K562 (cell line): ENCODE data around the gene ZNF597. TPM values are rescaled to one million over a fixed set of nuclear protein-coding genes. Genes with fewer than 3 reads are reported as not detected.

Experiments used
- ATAC-seq: fragments of 200-7000 bp; cut with Tn5 transposase; 3 replicates; pipeline ENCODE4 v1.9.1; 2020; ENCODE audit warnings: moderate library complexity
- BruUV-seq: library from RNA; stranded (reverse); fragments of 400-500 nt; replicated peaks from 2 replicates; lab custom pipeline; 2021; lab: Mats Ljungman, UMichigan
- CTCF ChIA-PET: fragments of 300-600 bp; formaldehyde crosslinking; extraction: SDS; loops from one replicate; lab custom pipeline; 2021; ENCODE audit warnings: low intra/inter-chr PET ratio; lab: Yijun Ruan, JAX
- POLR2A ChIA-PET: fragments of 300-600, 350-650 bp; sonication (Branson Sonifier 250); formaldehyde crosslinking; extraction: SDS; loops from one replicate; lab custom pipeline; 2021; ENCODE audit warnings: antibody characterized with exemption, inconsistent platforms; lab: Yijun Ruan, JAX
- DNase-seq, 4 experiments: peaks; one replicate each; pipeline versions ENCODE4 v3.0.0 to v3.0.0-alpha.2; 2011 to 2018; ENCODE audit warnings: low spot score in 3 of 4, mixed read lengths in 3 of 4; ENCODE audit errors: extremely low read depth in 1 of 4
- FAIRE-seq: peaks from 2 replicates; lab custom pipeline; 2011; peaks lifted over from hg19 to GRCh38; lab: Jason Lieb, UNC
- H2AFZ ChIP-seq: 2 replicates; pipeline ENCODE4 v1.6.0; 2011; ENCODE audit warnings: low read depth, low read length, control low read depth, inconsistent platforms
- H3K27ac ChIP-seq: fragments of 200-600 bp; 3 replicates; pipeline ENCODE4 v1.8.0; 2011; ENCODE audit warnings: low read depth, mild to moderate bottlenecking, control low read depth, inconsistent platforms, low read length, moderate library complexity, mixed read lengths; ENCODE audit errors: extremely low read depth
- H3K27me3 ChIP-seq, 2 experiments: fragments of 300-600 bp in 1 of 2; 2 replicates in 1 of 2; 3 replicates in 1 of 2; pipeline versions ENCODE4 v1.6.0 to v1.8.0; 2011; ENCODE audit warnings: inconsistent platforms in 2 of 2, low read length in 2 of 2, mild to moderate bottlenecking in 1 of 2, mixed read lengths in 1 of 2, moderate library complexity in 1 of 2; ENCODE audit not compliant: control insufficient read depth in 2 of 2, insufficient read depth in 2 of 2
- H3K36me3 ChIP-seq: fragments of 300-600 bp; 3 replicates; pipeline ENCODE4 v1.8.0; 2011; ENCODE audit warnings: mild to moderate bottlenecking, low read length, inconsistent platforms; ENCODE audit not compliant: control insufficient read depth, insufficient read depth
- H3K4me1 ChIP-seq, 2 experiments: fragments of 200-600 bp in 1 of 2; replicated peaks in 1 of 2; 2 replicates in 1 of 2; 3 replicates in 1 of 2; pipeline versions ENCODE4 v1.5.1 to v1.8.0; 2011; ENCODE audit warnings: inconsistent platforms in 2 of 2, low read length in 2 of 2, mild to moderate bottlenecking in 1 of 2, mixed read lengths in 1 of 2, moderate library complexity in 1 of 2; ENCODE audit not compliant: control insufficient read depth in 2 of 2, insufficient read depth in 2 of 2
- H3K4me2 ChIP-seq: 2 replicates; pipeline ENCODE4 v1.6.1; 2011; ENCODE audit warnings: low read length, control low read depth, inconsistent platforms, mixed read lengths; ENCODE audit not compliant: insufficient read depth
- H3K4me3 ChIP-seq: fragments of 200-600 bp; sonication (generic), shearing (Covaris generic); 2 replicates; pipeline ENCODE4 v1.5.1; 2016; ENCODE audit warnings: control low read depth, inconsistent platforms
- H3K79me2 ChIP-seq: fragments of 200-600 bp; 3 replicates; pipeline ENCODE4 v1.8.0; 2011; ENCODE audit warnings: low read length, inconsistent platforms; ENCODE audit not compliant: control insufficient read depth, insufficient read depth
- H3K9ac ChIP-seq, 2 experiments: 2 replicates each; pipeline versions ENCODE4 v1.6.0 to v1.6.1; 2011; ENCODE audit warnings: low read depth in 2 of 2, low read length in 2 of 2, control low read depth in 1 of 2, inconsistent platforms in 1 of 2, mild to moderate bottlenecking in 1 of 2, mixed read lengths in 1 of 2; ENCODE audit not compliant: insufficient read depth in 1 of 2
- H3K9me1 ChIP-seq: one replicate; pipeline ENCODE4 v1.6.0; 2011; ENCODE audit warnings: inconsistent platforms, mild to moderate bottlenecking, low read length, moderate library complexity; ENCODE audit not compliant: control insufficient read depth, insufficient read depth
- H3K9me3 ChIP-seq: replicated peaks from 2 replicates; pipeline ENCODE4 v1.5.1; 2011; ENCODE audit warnings: low read depth, low read length, inconsistent platforms; ENCODE audit not compliant: control insufficient read depth, insufficient read depth
- H4K20me1 ChIP-seq: replicated peaks from 2 replicates; pipeline ENCODE4 v1.6.1; 2011; ENCODE audit warnings: low read length, inconsistent platforms, mixed read lengths; ENCODE audit not compliant: control insufficient read depth, insufficient read depth
- EHMT2 ChIP-seq: fragments of 450-650 bp; IDR thresholded peaks from 2 replicates; pipeline ENCODE4 v1.6.1; 2018; ENCODE audit warnings: antibody characterized with exemption
- WGBS: fragments of 100-300 bp; shearing (Covaris generic); methylation state at CpG from one replicate; pipeline ENCODE4 v1.1.6; 2016; ENCODE audit warnings: low coverage, mixed read lengths; ENCODE audit not compliant: insufficient coverage; ENCODE audit errors: missing lambda C conversion rate; 5-methylcytosine and 5-hydroxymethylcytosine counted together
- in situ Hi-C: fragments of 300-500 bp; cut with MboI; formaldehyde crosslinking; loops from 4 replicates; pipeline ENCODE4 v1.15.0; 2018; ENCODE audit warnings: inconsistent platforms, mixed read lengths
- intact Hi-C: fragments of 100-400 bp; cut with micrococcal nuclease; formaldehyde crosslinking; loops from 2 replicates; pipeline ENCODE4 v1.14.2; 2022
- polyA plus RNA-seq, 8 experiments: library from polyadenylated mRNA; depleted of rRNA in 4 of 8; stranded (reverse) in 5 of 8; unstranded in 3 of 8; fragments of >200 nt; fragmentation: Nextera tagmentation in 2 of 8; fragmentation: Illumina TruSeq in 1 of 8; extraction: Ambion mirVana in 2 of 8; extraction: Trizol in 1 of 8; gene quantifications; 2 replicates each; pipeline versions ENCODE4 v1.2.1 to v1.2.3, GENCODE V29; 2011 to 2014; ENCODE audit warnings: inconsistent platforms in 1 of 8, missing spikeins in 1 of 8
- total RNA-seq, 7 experiments: library from RNA; depleted of rRNA in 6 of 7; stranded (reverse); fragments of >200 nt in 6 of 7; fragmentation: Illumina TruSeq in 2 of 7; extraction: Trizol in 2 of 7; gene quantifications; 2 replicates each; pipeline versions ENCODE4 v1.2.1 to v1.2.3, GENCODE V29; 2011 to 2021; ENCODE audit warnings: low replicate concordance in 1 of 7
- TF ChIP-seq, protein P1 (sequence below): sonication (generic); formaldehyde crosslinking; IDR thresholded peaks from 2 replicates; pipeline ENCODE4 v1.8.1; 2023; ENCODE audit warnings: mild to moderate bottlenecking, missing genetic modification reagents

ZNF597 gene
- total and polyA plus RNA-seq, 9 of the 15 experiments (the other 6 are each of a cell fraction or from before 2014, with no cell fraction given) = 0.14 to 0.68 (median 0.42) TPM

DNA sequence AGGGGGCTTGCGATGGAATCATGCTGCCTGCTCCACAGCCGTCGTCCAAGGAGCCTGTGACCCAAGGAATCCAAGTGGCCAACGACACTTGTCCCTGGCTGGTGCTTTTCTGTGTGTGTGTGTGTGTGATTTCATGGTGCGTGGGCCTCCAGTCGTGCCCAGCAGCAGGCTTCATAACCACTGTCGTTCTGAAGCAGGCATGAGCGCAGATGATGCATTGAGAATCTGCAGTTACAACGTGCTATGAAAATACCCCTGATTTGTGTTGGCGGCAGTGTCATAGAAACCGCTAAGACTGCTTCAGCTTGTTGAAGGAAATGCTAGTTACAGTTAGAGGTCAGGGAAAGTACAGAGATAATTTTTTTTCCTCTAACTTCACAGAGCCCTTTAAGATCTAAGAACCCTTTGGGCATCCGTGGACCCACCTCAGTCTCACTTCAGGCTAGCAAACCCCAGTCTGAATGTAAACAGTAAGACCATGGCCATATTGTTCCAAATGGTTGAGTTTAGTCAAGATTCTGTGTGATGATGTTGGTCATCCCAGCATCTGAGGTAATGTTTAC, 36.4 kb upstream of the ZNF597 start:
- H3K4me1 ChIP-seq = peaks cover 7 to 31% of the 10 kb centered on the region in 2 experiments; a peak in 4 of 5 replicates
- ChIA-PET POLR2A (no interaction called here), CTCF (no interaction called here)
- intact Hi-C loops (no loop called here), in situ Hi-C loops (no loop called here)
- no peak overlapping the region for H3K27ac ChIP-seq
- 93% methylated on average over 12 of the region's 12 CpGs for WGBS
- peaks cover 7% of the 10 kb centered on the region for H3K9me1 ChIP-seq
- peaks cover 12% of the 10 kb centered on the region; the same call in 2 of the 3 replicates for H3K79me2 ChIP-seq
- no peaks in the 10 kb centered on the region for H3K9me3 ChIP-seq
- ATAC-seq (no peak), DNase-seq (no peak), FAIRE-seq (no peak)
- H2AFZ ChIP-seq = no peak overlapping the region
- peaks cover 8% of the 10 kb centered on the region for H4K20me1 ChIP-seq
- peak overlapping the region in 1 of 2 experiments; percentile 20; a peak in 1 of 4 replicates for H3K9ac ChIP-seq
- H3K27me3 ChIP-seq = no peaks in the 10 kb centered on the region
- no peak overlapping the region for H3K4me3 ChIP-seq
- TF ChIP-seq EHMT2 = no peak
- TF ChIP-seq, protein P1, sequence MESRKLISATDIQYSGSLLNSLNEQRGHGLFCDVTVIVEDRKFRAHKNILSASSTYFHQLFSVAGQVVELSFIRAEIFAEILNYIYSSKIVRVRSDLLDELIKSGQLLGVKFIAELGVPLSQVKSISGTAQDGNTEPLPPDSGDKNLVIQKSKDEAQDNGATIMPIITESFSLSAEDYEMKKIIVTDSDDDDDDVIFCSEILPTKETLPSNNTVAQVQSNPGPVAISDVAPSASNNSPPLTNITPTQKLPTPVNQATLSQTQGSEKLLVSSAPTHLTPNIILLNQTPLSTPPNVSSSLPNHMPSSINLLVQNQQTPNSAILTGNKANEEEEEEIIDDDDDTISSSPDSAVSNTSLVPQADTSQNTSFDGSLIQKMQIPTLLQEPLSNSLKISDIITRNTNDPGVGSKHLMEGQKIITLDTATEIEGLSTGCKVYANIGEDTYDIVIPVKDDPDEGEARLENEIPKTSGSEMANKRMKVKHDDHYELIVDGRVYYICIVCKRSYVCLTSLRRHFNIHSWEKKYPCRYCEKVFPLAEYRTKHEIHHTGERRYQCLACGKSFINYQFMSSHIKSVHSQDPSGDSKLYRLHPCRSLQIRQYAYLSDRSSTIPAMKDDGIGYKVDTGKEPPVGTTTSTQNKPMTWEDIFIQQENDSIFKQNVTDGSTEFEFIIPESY = 0 out of 2 replicates have a peak, but pooled peaks have one; percentile 30
- no peak overlapping the region for H3K4me2 ChIP-seq
- no TSS peak for BruUV-seq
- peaks cover 46% of the 10 kb centered on the region for H3K36me3 ChIP-seq
